OCI-LY1 (cell line): ENCODE data around the gene HBE1.

Experiments used
- CTCF ChIP-seq: fragments of 200-600 bp; sonication (generic), shearing (Covaris generic); IDR thresholded peaks from 2 replicates; pipeline ENCODE4 v1.5.1; 2017; ENCODE audit warnings: mild to moderate bottlenecking, antibody characterized with exemption, low read length, moderate library complexity, mixed read lengths
- EZH2 ChIP-seq: fragments of 200-600 bp; sonication (generic), shearing (Covaris generic); IDR thresholded peaks from 2 replicates; pipeline ENCODE4 v1.8.0; 2017; ENCODE audit warnings: borderline replicate concordance, mixed run types, mild to moderate bottlenecking, antibody characterized with exemption, low read length, moderate library complexity, mixed read lengths

DNA sequence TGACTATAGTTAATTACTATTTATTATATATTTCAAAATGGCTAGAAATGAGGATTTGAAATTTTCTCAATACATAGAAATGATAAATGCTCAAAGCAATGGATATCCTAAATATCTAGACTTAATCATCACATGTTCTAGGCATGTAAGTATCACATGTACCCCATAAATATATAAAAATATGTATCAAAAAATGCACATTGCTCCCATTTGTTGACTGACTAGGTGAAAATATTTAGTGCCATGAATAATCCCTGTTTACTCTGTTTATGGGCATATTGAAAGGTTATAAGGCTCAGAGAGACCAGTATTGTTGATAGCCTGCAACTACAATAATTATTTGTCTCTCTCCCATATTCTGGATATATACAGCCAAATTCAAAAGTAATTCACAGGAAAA is 3.1 kb downstream of the HBE1 start:
- TF ChIP-seq EZH2 (no peak), CTCF (no peak)
